WTC11 (cell line): Measurements from ENCODE around the gene SERPINB12.

Experiments used
- ATF3 ChIP-seq: sonication (generic); formaldehyde crosslinking; conservative IDR thresholded peaks from 2 replicates; pipeline ENCODE4 v1.8.1; 2022; ENCODE audit warnings: mild to moderate bottlenecking, missing genetic modification reagents
- CBFB ChIP-seq: sonication (generic); formaldehyde crosslinking; IDR thresholded peaks from 2 replicates; pipeline ENCODE4 v1.8.1; 2022; ENCODE audit warnings: mild to moderate bottlenecking, low read depth, missing genetic modification reagents
- CTCF ChIP-seq: fragments of 200-600 bp; IDR thresholded peaks from 2 replicates; pipeline ENCODE4 v1.8.0; 2022; ENCODE audit warnings: antibody characterized with exemption
- MXD4 ChIP-seq: fragments of 250-450 bp; sonication (Bioruptor Pico); IDR thresholded peaks from 2 replicates; pipeline ENCODE4 v1.8.0; 2021; ENCODE audit warnings: mild to moderate bottlenecking, moderate library complexity, borderline replicate concordance
- NR3C1 ChIP-seq: sonication (generic); formaldehyde crosslinking; conservative IDR thresholded peaks from 2 replicates; pipeline ENCODE4 v1.8.1; 2023; ENCODE audit warnings: low read depth, mild to moderate bottlenecking, missing genetic modification reagents
- TP53 ChIP-seq: sonication (generic); formaldehyde crosslinking; IDR thresholded peaks from 2 replicates; pipeline ENCODE4 v1.8.1; 2023; ENCODE audit warnings: mild to moderate bottlenecking, missing genetic modification reagents
- USF1 ChIP-seq: sonication (generic); formaldehyde crosslinking; IDR thresholded peaks from 2 replicates; pipeline ENCODE4 v1.8.0; 2022; ENCODE audit warnings: mild to moderate bottlenecking, missing genetic modification reagents
- TF ChIP-seq, protein P1 (sequence below): sonication (generic); formaldehyde crosslinking; IDR thresholded peaks from 2 replicates; pipeline ENCODE4 v1.8.0; 2022; ENCODE audit warnings: missing genetic modification reagents
- TF ChIP-seq, protein P2 (sequence below): sonication (generic); formaldehyde crosslinking; IDR thresholded peaks from 2 replicates; pipeline ENCODE4 v1.8.1; 2022; ENCODE audit warnings: missing genetic modification reagents, borderline replicate concordance
- TF ChIP-seq, protein P3 (sequence below): sonication (generic); formaldehyde crosslinking; IDR thresholded peaks from 2 replicates; pipeline ENCODE4 v1.8.1; 2022; ENCODE audit warnings: mild to moderate bottlenecking, moderate library complexity, missing genetic modification reagents
- TF ChIP-seq, protein P4 (sequence below): sonication (generic); formaldehyde crosslinking; IDR thresholded peaks from 2 replicates; pipeline ENCODE4 v1.8.1; 2022; ENCODE audit warnings: mild to moderate bottlenecking, missing genetic modification reagents, moderate library complexity, borderline replicate concordance

GRCh38 chr18:63613420-63613819 lies 71.3 kb downstream of the SERPINB12 start:
- no peak for TF ChIP-seq TP53 (CRISPR knock-in tag)
- TF ChIP-seq, protein P1, sequence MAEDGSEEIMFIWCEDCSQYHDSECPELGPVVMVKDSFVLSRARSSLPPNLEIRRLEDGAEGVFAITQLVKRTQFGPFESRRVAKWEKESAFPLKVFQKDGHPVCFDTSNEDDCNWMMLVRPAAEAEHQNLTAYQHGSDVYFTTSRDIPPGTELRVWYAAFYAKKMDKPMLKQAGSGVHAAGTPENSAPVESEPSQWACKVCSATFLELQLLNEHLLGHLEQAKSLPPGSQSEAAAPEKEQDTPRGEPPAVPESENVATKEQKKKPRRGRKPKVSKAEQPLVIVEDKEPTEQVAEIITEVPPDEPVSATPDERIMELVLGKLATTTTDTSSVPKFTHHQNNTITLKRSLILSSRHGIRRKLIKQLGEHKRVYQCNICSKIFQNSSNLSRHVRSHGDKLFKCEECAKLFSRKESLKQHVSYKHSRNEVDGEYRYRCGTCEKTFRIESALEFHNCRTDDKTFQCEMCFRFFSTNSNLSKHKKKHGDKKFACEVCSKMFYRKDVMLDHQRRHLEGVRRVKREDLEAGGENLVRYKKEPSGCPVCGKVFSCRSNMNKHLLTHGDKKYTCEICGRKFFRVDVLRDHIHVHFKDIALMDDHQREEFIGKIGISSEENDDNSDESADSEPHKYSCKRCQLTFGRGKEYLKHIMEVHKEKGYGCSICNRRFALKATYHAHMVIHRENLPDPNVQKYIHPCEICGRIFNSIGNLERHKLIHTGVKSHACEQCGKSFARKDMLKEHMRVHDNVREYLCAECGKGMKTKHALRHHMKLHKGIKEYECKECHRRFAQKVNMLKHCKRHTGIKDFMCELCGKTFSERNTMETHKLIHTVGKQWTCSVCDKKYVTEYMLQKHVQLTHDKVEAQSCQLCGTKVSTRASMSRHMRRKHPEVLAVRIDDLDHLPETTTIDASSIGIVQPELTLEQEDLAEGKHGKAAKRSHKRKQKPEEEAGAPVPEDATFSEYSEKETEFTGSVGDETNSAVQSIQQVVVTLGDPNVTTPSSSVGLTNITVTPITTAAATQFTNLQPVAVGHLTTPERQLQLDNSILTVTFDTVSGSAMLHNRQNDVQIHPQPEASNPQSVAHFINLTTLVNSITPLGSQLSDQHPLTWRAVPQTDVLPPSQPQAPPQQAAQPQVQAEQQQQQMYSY (CRISPR knock-in tag): no peak
- TF ChIP-seq CTCF: no peak
- TF ChIP-seq, protein P2, sequence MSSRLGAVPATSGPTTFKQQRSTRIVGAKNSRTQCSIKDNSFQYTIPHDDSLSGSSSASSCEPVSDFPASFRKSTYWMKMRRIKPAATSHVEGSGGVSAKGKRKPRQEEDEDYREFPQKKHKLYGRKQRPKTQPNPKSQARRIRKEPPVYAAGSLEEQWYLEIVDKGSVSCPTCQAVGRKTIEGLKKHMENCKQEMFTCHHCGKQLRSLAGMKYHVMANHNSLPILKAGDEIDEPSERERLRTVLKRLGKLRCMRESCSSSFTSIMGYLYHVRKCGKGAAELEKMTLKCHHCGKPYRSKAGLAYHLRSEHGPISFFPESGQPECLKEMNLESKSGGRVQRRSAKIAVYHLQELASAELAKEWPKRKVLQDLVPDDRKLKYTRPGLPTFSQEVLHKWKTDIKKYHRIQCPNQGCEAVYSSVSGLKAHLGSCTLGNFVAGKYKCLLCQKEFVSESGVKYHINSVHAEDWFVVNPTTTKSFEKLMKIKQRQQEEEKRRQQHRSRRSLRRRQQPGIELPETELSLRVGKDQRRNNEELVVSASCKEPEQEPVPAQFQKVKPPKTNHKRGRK (CRISPR knock-in tag): no peak
- no peak for TF ChIP-seq ATF3 (CRISPR knock-in tag)
- TF ChIP-seq NR3C1 (CRISPR knock-in tag): no peak
- TF ChIP-seq MXD4: no peak
- TF ChIP-seq USF1 (CRISPR knock-in tag): no peak
- TF ChIP-seq, protein P3, sequence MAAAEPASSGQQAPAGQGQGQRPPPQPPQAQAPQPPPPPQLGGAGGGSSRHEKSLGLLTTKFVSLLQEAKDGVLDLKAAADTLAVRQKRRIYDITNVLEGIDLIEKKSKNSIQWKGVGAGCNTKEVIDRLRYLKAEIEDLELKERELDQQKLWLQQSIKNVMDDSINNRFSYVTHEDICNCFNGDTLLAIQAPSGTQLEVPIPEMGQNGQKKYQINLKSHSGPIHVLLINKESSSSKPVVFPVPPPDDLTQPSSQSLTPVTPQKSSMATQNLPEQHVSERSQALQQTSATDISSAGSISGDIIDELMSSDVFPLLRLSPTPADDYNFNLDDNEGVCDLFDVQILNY (CRISPR knock-in tag): no peak
- no peak for TF ChIP-seq CBFB (CRISPR knock-in tag)
- TF ChIP-seq, protein P4, sequence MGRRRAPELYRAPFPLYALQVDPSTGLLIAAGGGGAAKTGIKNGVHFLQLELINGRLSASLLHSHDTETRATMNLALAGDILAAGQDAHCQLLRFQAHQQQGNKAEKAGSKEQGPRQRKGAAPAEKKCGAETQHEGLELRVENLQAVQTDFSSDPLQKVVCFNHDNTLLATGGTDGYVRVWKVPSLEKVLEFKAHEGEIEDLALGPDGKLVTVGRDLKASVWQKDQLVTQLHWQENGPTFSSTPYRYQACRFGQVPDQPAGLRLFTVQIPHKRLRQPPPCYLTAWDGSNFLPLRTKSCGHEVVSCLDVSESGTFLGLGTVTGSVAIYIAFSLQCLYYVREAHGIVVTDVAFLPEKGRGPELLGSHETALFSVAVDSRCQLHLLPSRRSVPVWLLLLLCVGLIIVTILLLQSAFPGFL (CRISPR knock-in tag): no peak
